Keratinocyte (primary cell): ENCODE data around the gene MEAF6.

ENCODE experiments used
- CTCF ChIP-seq, 3 experiments: IDR thresholded peaks in 1 of 3; conservative IDR thresholded peaks in 1 of 3; optimal IDR thresholded peaks in 1 of 3; 2 replicates in 2 of 3; 3 replicates in 1 of 3; pipeline versions ENCODE3 to v1.5.1; 2011; ENCODE audit warnings: low read length in 3 of 3, mild to moderate bottlenecking in 3 of 3, moderate library complexity in 2 of 3, control low read depth in 1 of 3, inconsistent platforms in 1 of 3; ENCODE audit not compliant: insufficient read depth in 2 of 3; ENCODE audit errors: extremely low read depth in 1 of 3
- EZH2 ChIP-seq: IDR thresholded peaks from one replicate; pipeline ENCODE4 v1.6.1; 2012; ENCODE audit warnings: inconsistent platforms, mild to moderate bottlenecking, low read length, moderate library complexity

DNA sequence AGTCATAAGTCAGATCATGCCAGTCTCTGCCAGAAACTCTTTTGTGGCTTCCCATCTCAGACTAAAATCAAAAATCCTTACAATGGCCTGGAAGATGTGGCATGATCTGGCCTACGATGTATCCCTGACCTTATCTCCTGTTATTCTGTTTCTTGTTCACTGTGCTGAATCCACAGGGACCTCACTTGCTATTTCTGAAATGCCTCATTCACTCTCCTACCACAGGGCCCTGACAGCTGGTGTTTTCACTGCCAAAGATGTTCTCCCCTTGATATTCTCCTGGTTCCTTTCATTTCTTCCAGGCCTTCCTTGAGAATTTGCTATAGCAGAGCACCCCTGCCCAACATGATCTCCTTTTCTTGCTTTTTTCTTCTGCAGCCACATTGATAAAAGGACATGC, 43.8 kb upstream of the MEAF6 start:
- TF ChIP-seq CTCF (optimal IDR thresholded peaks at IDR 0.05 in 1 of 3, IDR thresholded peaks at IDR 0.05 in 1 of 3, conservative IDR thresholded peaks at IDR 0.05 in 1 of 3; ENCODE audit: extremely low read depth in 1 of 3, insufficient read depth in 2 of 3, low read length in 3 of 3), result no peak
- TF ChIP-seq EZH2, result no peak
